A673 (cell line): ENCODE measurements around the gene NLRP1. TPM values are rescaled to one million over a fixed set of nuclear protein-coding genes. Genes with fewer than 3 reads are reported as not detected.
A peak's percentile ranks its signal among the peaks of the same experiment; 100 is the strongest.

Experiments used
- Bru-seq: library from RNA; stranded (reverse); fragments of 400-500 nt; gene quantifications from one replicate; lab custom pipeline; 2021; lab: Mats Ljungman, UMichigan
- BruChase-seq, 2 experiments: library from RNA; stranded (reverse); fragments of 400-500 nt; gene quantifications; one replicate each; lab custom pipeline; 2021; lab: Mats Ljungman, UMichigan
- BruUV-seq: library from RNA; stranded (reverse); fragments of 400-500 nt; replicated peaks from 2 replicates; lab custom pipeline; 2021; lab: Mats Ljungman, UMichigan
- CTCF ChIA-PET: fragments of 300-600 bp; sonication (Branson Sonifier 250); formaldehyde crosslinking; loops from one replicate; lab custom pipeline; 2022; ENCODE audit warnings: antibody characterized with exemption; lab: Charles Lee
- POLR2A ChIA-PET: fragments of 300-600 bp; sonication (Branson Sonifier 250); formaldehyde crosslinking; loops from one replicate; lab custom pipeline; 2022; ENCODE audit warnings: antibody characterized with exemption; ENCODE audit not compliant: low non-redundant PET; lab: Charles Lee
- DNase-seq: peaks from one replicate; pipeline ENCODE4 v3.0.0-alpha.2; 2015; ENCODE audit warnings: low spot score
- H3K27ac ChIP-seq: fragments of 200-600 bp; sonication (generic); 2 replicates; pipeline ENCODE4 v1.5.1; 2016; ENCODE audit warnings: mixed run types, low read depth, mild to moderate bottlenecking, mixed read lengths, antibody characterized with exemption, low read length; ENCODE audit not compliant: poor library complexity, severe bottlenecking
- H3K27me3 ChIP-seq: fragments of 200-600 bp; sonication (generic); replicated peaks from 2 replicates; pipeline ENCODE4 v1.6.1; 2017; ENCODE audit warnings: mixed run types, low read depth, mild to moderate bottlenecking, mixed read lengths, antibody characterized with exemption, low read length; ENCODE audit not compliant: insufficient read depth, poor library complexity
- H3K36me3 ChIP-seq: fragments of 200-600 bp; sonication (generic); 2 replicates; pipeline ENCODE4 v1.6.1; 2016; ENCODE audit warnings: mixed run types, mild to moderate bottlenecking, mixed read lengths, antibody characterized with exemption, low read length; ENCODE audit not compliant: insufficient read depth, poor library complexity, severe bottlenecking
- H3K4me1 ChIP-seq: fragments of 200-600 bp; sonication (generic); 2 replicates; pipeline ENCODE4 v1.6.1; 2017; ENCODE audit warnings: mixed run types, mild to moderate bottlenecking, mixed read lengths, antibody characterized with exemption, low read length; ENCODE audit not compliant: insufficient read depth, poor library complexity, severe bottlenecking
- H3K4me3 ChIP-seq: fragments of 200-600 bp; sonication (generic); 2 replicates; pipeline ENCODE4 v1.5.1; 2016; ENCODE audit warnings: low read depth, mixed run types, mild to moderate bottlenecking, mixed read lengths, low read length; ENCODE audit not compliant: poor library complexity, severe bottlenecking
- H3K9me3 ChIP-seq: fragments of 200-600 bp; sonication (generic); 2 replicates; pipeline ENCODE4 v1.6.1; 2016; ENCODE audit warnings: mixed run types, low read depth, mild to moderate bottlenecking, mixed read lengths, antibody characterized with exemption, low read length; ENCODE audit not compliant: poor library complexity, severe bottlenecking
- CTCF ChIP-seq: fragments of 300-800, 200-600 bp; sonication (generic); conservative IDR thresholded peaks from 2 replicates; pipeline ENCODE4 v1.5.1; 2017; ENCODE audit warnings: low read depth, mild to moderate bottlenecking, antibody characterized with exemption, low read length, moderate library complexity, mixed read lengths
- EZH2 ChIP-seq: fragments of 200-600 bp; sonication (generic); IDR thresholded peaks from 2 replicates; pipeline ENCODE4 v1.6.1; 2017; ENCODE audit warnings: borderline replicate concordance, low read depth, mild to moderate bottlenecking, mixed read lengths, antibody characterized with exemption, low read length; ENCODE audit not compliant: poor library complexity, severe bottlenecking
- intact Hi-C: fragments of 100-400 bp; cut with micrococcal nuclease; formaldehyde crosslinking; loops from one replicate; pipeline ENCODE4 v1.10.0; 2022; ENCODE audit not compliant: unreplicated experiment
- long read RNA-seq: library from polyadenylated mRNA; stranded (forward); transcript quantifications from one replicate; pipeline ENCODE4 v2.0.0, GENCODE V29; 2022
- total RNA-seq: library from RNA; stranded (reverse); gene quantifications from 2 replicates; pipeline ENCODE4 v1.2.3, GENCODE V29; 2021

Gene NLRP1
- total RNA-seq (5.2 and 6.7 TPM in 2 replicates), Bru-seq, nascent RNA (percentile 21 among the genes with signal in this experiment), BruChase-seq, experiment 1, labeled RNA remaining after a 2-hour chase (percentile 19 among the genes with signal in this experiment), BruChase-seq, experiment 2, labeled RNA remaining after a 6-hour chase (percentile 19 among the genes with signal in this experiment)
- long read RNA-seq, partial matches to known transcripts, result 0 of 3 reads
- long read RNA-seq, other reads (novel, unspliced or antisense), result 1 of 3 reads

GRCh38 chr17:5584383-5585286 is at the start of gene NLRP1:
Gene NLRP1 (minus strand): TSS chr17:5584509. CDS start chr17:5583957, 552 bp downstream.
- intact Hi-C loops, result loop anchor here (5.0 kb wide), 2 partner anchors 693 to 853 kb away; partner anchors contain the start of gene AIPL1
- BruUV-seq, result no TSS peak
- Histone ChIP-seq H3K9me3 (no peaks in the 10 kb centered on the region), H3K36me3 (no peaks in the 10 kb centered on the region), H3K27ac (no peak within 1 kb of the TSS), H3K4me1 (no peaks in the 10 kb centered on the region), H3K4me3 (no peak within 1 kb of the TSS), H3K27me3 (no peaks in the 10 kb centered on the region)
- DNase-seq, result peak; percentile 68
- TF ChIP-seq EZH2 (no peak), CTCF (no peak)
- POLR2A ChIA-PET, result no interaction called here
- CTCF ChIA-PET, result interaction anchor here (0.6 to 0.7 kb wide), 2 partner anchors 33 to 840 kb away, joined by 3 read pairs; no protein-coding TSS in a partner anchor

- intact Hi-C loops, result no loop called here
- Histone ChIP-seq H3K36me3 (no peaks in the 10 kb centered on the region), H3K4me3 (no peak overlapping the region), H3K9me3 (no peaks in the 10 kb centered on the region), H3K4me1 (no peaks in the 10 kb centered on the region), H3K27me3 (peaks cover 79% of the 10 kb centered on the region), H3K27ac (no peak overlapping the region)
- no TSS peak for BruUV-seq
- TF ChIP-seq CTCF (no peak), EZH2 (no peak)
- no peak for DNase-seq
- CTCF ChIA-PET, result no interaction called here
- POLR2A ChIA-PET, result no interaction called here
Measured at GRCh38 chr17:5631958-5632590, 47.8 kb upstream of the NLRP1 start.

- CTCF ChIA-PET, result no interaction called here
- BruUV-seq, result no TSS peak
- Histone ChIP-seq H3K36me3 (no peaks in the 10 kb centered on the region), H3K4me3 (no peak overlapping the region), H3K27me3 (peaks cover 73% of the 10 kb centered on the region), H3K4me1 (no peaks in the 10 kb centered on the region), H3K9me3 (no peaks in the 10 kb centered on the region), H3K27ac (no peak overlapping the region)
- POLR2A ChIA-PET, result no interaction called here
- intact Hi-C loops, result no loop called here
- no peak for DNase-seq
- no peak for TF ChIP-seq EZH2
- no peak for TF ChIP-seq CTCF
Measured at GRCh38 chr17:5630434-5630833, 46.1 kb upstream of the NLRP1 start.
